TTC549 (cell line): ENCODE data around the gene OR56B4.
"Not testable (repeated sequence)": the region's sequence is repeated elsewhere in the genome, so short reads cannot be mapped to it uniquely, and the experiment has no call there.

Experiments used
- FAIRE-seq: peaks from 2 replicates; lab custom pipeline; 2012; peaks lifted over from hg19 to GRCh38; lab: Jason Lieb, UNC

Gene OR56B4

GRCh38 chr11:6107384-6107783 lies at the start of gene OR56B4:
Gene OR56B4 (plus strand): TSS chr11:6107684. CDS start chr11:6107779, 95 bp downstream.
- not testable (repeated sequence) for FAIRE-seq

GRCh38 chr11:6061475-6061874 lies 46.0 kb upstream of the OR56B4 start:
- no peak for FAIRE-seq

- FAIRE-seq, result no peak
Measured at GRCh38 chr11:6062691-6063358, 44.7 kb upstream of the OR56B4 start.

GRCh38 chr11:6067502-6067901 lies 40.0 kb upstream of the OR56B4 start:
- FAIRE-seq, result no peak

- not testable (repeated sequence) for FAIRE-seq
Measured at GRCh38 chr11:6076443-6076842, 31.0 kb upstream of the OR56B4 start.

GRCh38 chr11:6077723-6078122 lies 29.8 kb upstream of the OR56B4 start:
- FAIRE-seq, result no peak

GRCh38 chr11:6079463-6079862 lies 28.0 kb upstream of the OR56B4 start:
- no peak for FAIRE-seq

- no peak for FAIRE-seq
Measured at GRCh38 chr11:6083129-6083528, 24.4 kb upstream of the OR56B4 start.

GRCh38 chr11:6084587-6084986 lies 22.9 kb upstream of the OR56B4 start:
- FAIRE-seq, result no peak

GRCh38 chr11:6094186-6094585 lies 13.3 kb upstream of the OR56B4 start:
- FAIRE-seq, result no peak

GRCh38 chr11:6095798-6096197 lies 11.7 kb upstream of the OR56B4 start:
- FAIRE-seq, result no peak

- no peak for FAIRE-seq
Measured at GRCh38 chr11:6096417-6096816, 11.1 kb upstream of the OR56B4 start.

GRCh38 chr11:6099577-6099976 lies 7.9 kb upstream of the OR56B4 start:
- FAIRE-seq, result no peak

- no peak for FAIRE-seq
Measured at GRCh38 chr11:6110011-6110410, 2.5 kb downstream of the OR56B4 start.

GRCh38 chr11:6111673-6112072 lies 4.2 kb downstream of the OR56B4 start:
- FAIRE-seq, result no peak

GRCh38 chr11:6116638-6117037 lies 9.2 kb downstream of the OR56B4 start:
- no peak for FAIRE-seq

- no peak for FAIRE-seq
Measured at GRCh38 chr11:6124245-6124644, 16.8 kb downstream of the OR56B4 start.

GRCh38 chr11:6127881-6128280 lies 20.4 kb downstream of the OR56B4 start:
- no peak for FAIRE-seq

- FAIRE-seq, result no peak
Measured at GRCh38 chr11:6129011-6129410, 21.5 kb downstream of the OR56B4 start.

GRCh38 chr11:6129635-6130034 lies 22.2 kb downstream of the OR56B4 start:
- FAIRE-seq, result no peak

GRCh38 chr11:6132431-6132830 lies 24.9 kb downstream of the OR56B4 start:
- no peak for FAIRE-seq

- FAIRE-seq, result not testable (repeated sequence)
Measured at GRCh38 chr11:6135936-6136335, 28.5 kb downstream of the OR56B4 start.

GRCh38 chr11:6142936-6143335 lies 35.5 kb downstream of the OR56B4 start:
- FAIRE-seq, result no peak

GRCh38 chr11:6143737-6144136 lies 36.3 kb downstream of the OR56B4 start:
- FAIRE-seq, result not testable (repeated sequence)

GRCh38 chr11:6151117-6151516 lies 43.6 kb downstream of the OR56B4 start:
- no peak for FAIRE-seq
